ENCODE data around the gene ZP4. TPM values are rescaled to one million over a fixed set of nuclear protein-coding genes. Genes with fewer than 3 reads are reported as not detected.
"Not testable (repeated sequence)": the region's sequence is repeated elsewhere in the genome, so short reads cannot be mapped to it uniquely, and the experiment has no call there.

Gene ZP4
- total RNA-seq, 1 experiment from 2014 or later: not detected

- in situ Hi-C loops (cut with HindIII; ENCODE audit: low pct_unique_long_range_greater_than_20kb, low sequenced_read_pairs): no loop called here
- DNase-seq (ENCODE audit: low read depth, low spot score): no peak
These were observed 3.2 kb downstream of the ZP4 start for GRCh38 chr1:237887542-237887941.

GRCh38 chr1:237884237-237884636 is 6.5 kb downstream of the ZP4 start:
- in situ Hi-C loops (cut with HindIII; ENCODE audit: low pct_unique_long_range_greater_than_20kb, low sequenced_read_pairs): no loop called here
- DNase-seq (ENCODE audit: low read depth, low spot score): no peak

GRCh38 chr1:237879195-237879594 is 11.5 kb downstream of the ZP4 start:
- in situ Hi-C loops (cut with HindIII; ENCODE audit: low pct_unique_long_range_greater_than_20kb, low sequenced_read_pairs): no loop called here
- no peak for DNase-seq (ENCODE audit: low read depth, low spot score)

- in situ Hi-C loops (cut with HindIII; ENCODE audit: low pct_unique_long_range_greater_than_20kb, low sequenced_read_pairs): no loop called here
These were observed 12.3 kb downstream of the ZP4 start for GRCh38 chr1:237878406-237878805.

GRCh38 chr1:237877631-237878030 is 13.1 kb downstream of the ZP4 start:
- in situ Hi-C loops (cut with HindIII; ENCODE audit: low pct_unique_long_range_greater_than_20kb, low sequenced_read_pairs): no loop called here

More at GRCh38 chr1:237878406-237878805, 12.3 kb downstream of the ZP4 start:
- DNase-seq (ENCODE audit: low read depth, low spot score): no peak

GRCh38 chr1:237875291-237875690 is 15.4 kb downstream of the ZP4 start:
- in situ Hi-C loops (cut with HindIII; ENCODE audit: low pct_unique_long_range_greater_than_20kb, low sequenced_read_pairs): no loop called here
- no peak for DNase-seq (ENCODE audit: low read depth, low spot score)

More at GRCh38 chr1:237877631-237878030, 13.1 kb downstream of the ZP4 start:
- peak; percentile 29 for DNase-seq (ENCODE audit: low read depth, low spot score)

GRCh38 chr1:237873487-237874211 is 17.1 kb downstream of the ZP4 start:
- peak; percentile 61 for DNase-seq (ENCODE audit: low read depth, low spot score)
- in situ Hi-C loops (cut with HindIII; ENCODE audit: low pct_unique_long_range_greater_than_20kb, low sequenced_read_pairs): no loop called here

- in situ Hi-C loops (cut with HindIII; ENCODE audit: low pct_unique_long_range_greater_than_20kb, low sequenced_read_pairs): no loop called here
- no peak for DNase-seq (ENCODE audit: low read depth, low spot score)
These were observed 21.7 kb downstream of the ZP4 start for GRCh38 chr1:237868817-237869600.

GRCh38 chr1:237867380-237867888 is 23.3 kb downstream of the ZP4 start:
- DNase-seq (ENCODE audit: low read depth, low spot score): no peak
- in situ Hi-C loops (cut with HindIII; ENCODE audit: low pct_unique_long_range_greater_than_20kb, low sequenced_read_pairs): no loop called here

GRCh38 chr1:237864338-237865244 is 26.1 kb downstream of the ZP4 start:
- peak; percentile 59 for DNase-seq (ENCODE audit: low read depth, low spot score)

GRCh38 chr1:237863234-237863633 is 27.5 kb downstream of the ZP4 start:
- in situ Hi-C loops (cut with HindIII; ENCODE audit: low pct_unique_long_range_greater_than_20kb, low sequenced_read_pairs): no loop called here
- no peak for DNase-seq (ENCODE audit: low read depth, low spot score)

More at GRCh38 chr1:237864338-237865244, 26.1 kb downstream of the ZP4 start:
- in situ Hi-C loops (cut with HindIII; ENCODE audit: low pct_unique_long_range_greater_than_20kb, low sequenced_read_pairs): no loop called here

GRCh38 chr1:237861944-237862343 is 28.8 kb downstream of the ZP4 start:
- in situ Hi-C loops (cut with HindIII; ENCODE audit: low pct_unique_long_range_greater_than_20kb, low sequenced_read_pairs): no loop called here

GRCh38 chr1:237858992-237859391 is 31.7 kb downstream of the ZP4 start:
- in situ Hi-C loops (cut with HindIII; ENCODE audit: low pct_unique_long_range_greater_than_20kb, low sequenced_read_pairs): no loop called here

More at GRCh38 chr1:237861944-237862343, 28.8 kb downstream of the ZP4 start:
- no peak for DNase-seq (ENCODE audit: low read depth, low spot score)

GRCh38 chr1:237857455-237857854 is 33.3 kb downstream of the ZP4 start:
- in situ Hi-C loops (cut with HindIII; ENCODE audit: low pct_unique_long_range_greater_than_20kb, low sequenced_read_pairs): no loop called here
- DNase-seq (ENCODE audit: low read depth, low spot score): no peak

More at GRCh38 chr1:237858992-237859391, 31.7 kb downstream of the ZP4 start:
- DNase-seq (ENCODE audit: low read depth, low spot score): no peak

GRCh38 chr1:237852342-237852741 is 38.4 kb downstream of the ZP4 start:
- DNase-seq (ENCODE audit: low read depth, low spot score): no peak
- in situ Hi-C loops (cut with HindIII; ENCODE audit: low pct_unique_long_range_greater_than_20kb, low sequenced_read_pairs): no loop called here

GRCh38 chr1:237851210-237851845 is 39.4 kb downstream of the ZP4 start:
- peak; percentile 72 for DNase-seq (ENCODE audit: low read depth, low spot score)

GRCh38 chr1:237843516-237843915 is 47.2 kb downstream of the ZP4 start:
- in situ Hi-C loops (cut with HindIII; ENCODE audit: low pct_unique_long_range_greater_than_20kb, low sequenced_read_pairs): not testable (repeated sequence)

More at GRCh38 chr1:237851210-237851845, 39.4 kb downstream of the ZP4 start:
- in situ Hi-C loops (cut with HindIII; ENCODE audit: low pct_unique_long_range_greater_than_20kb, low sequenced_read_pairs): no loop called here

More at GRCh38 chr1:237843516-237843915, 47.2 kb downstream of the ZP4 start:
- not testable (repeated sequence) for DNase-seq (ENCODE audit: low read depth, low spot score)
